DND-41 (cell line): ENCODE measurements around the gene POLRMT.
"Not testable (repeated sequence)": the region's sequence is repeated elsewhere in the genome, so short reads cannot be mapped to it uniquely, and the experiment has no call there.

Experiments used
- ATAC-seq: fragments of 200-7000 bp; cut with Tn5 transposase; 3 replicates; pipeline ENCODE4 v1.9.1; 2021; ENCODE audit warnings: low read depth; ENCODE audit not compliant: insufficient read depth
- DNase-seq: peaks from one replicate; pipeline ENCODE4 v3.0.0-alpha.2; 2020
- H2AFZ ChIP-seq: 2 replicates; pipeline ENCODE4 v1.6.0; 2012; ENCODE audit warnings: low read depth, low read length
- H3K27ac ChIP-seq: 2 replicates; pipeline ENCODE4 v1.5.1; 2012; ENCODE audit warnings: low read length, inconsistent platforms
- H3K27me3 ChIP-seq: fragments of 200-600 bp; sonication (generic); 2 replicates; pipeline ENCODE4 v1.6.0; 2012; ENCODE audit warnings: low read length, mild to moderate bottlenecking, inconsistent platforms; ENCODE audit not compliant: insufficient read depth, poor library complexity
- H3K36me3 ChIP-seq: 2 replicates; pipeline ENCODE4 v1.5.1; 2012; ENCODE audit warnings: low read length, inconsistent platforms; ENCODE audit not compliant: insufficient read depth
- H3K4me1 ChIP-seq: 2 replicates; pipeline ENCODE4 v1.5.1; 2012; ENCODE audit warnings: mild to moderate bottlenecking, low read length; ENCODE audit not compliant: insufficient read depth
- H3K4me2 ChIP-seq: 2 replicates; pipeline ENCODE4 v1.6.0; 2012; ENCODE audit warnings: mild to moderate bottlenecking, moderate library complexity, low read length, inconsistent platforms; ENCODE audit not compliant: insufficient read depth
- H3K4me3 ChIP-seq, 2 experiments: fragments of 200-600 bp in 1 of 2; shearing (Covaris generic) in 1 of 2; 2 replicates each; pipeline ENCODE4 v1.5.1; 2012 to 2016; ENCODE audit warnings: inconsistent platforms in 2 of 2, low read length in 2 of 2, mild to moderate bottlenecking in 2 of 2, low read depth in 1 of 2, moderate library complexity in 1 of 2
- H3K79me2 ChIP-seq: 2 replicates; pipeline ENCODE4 v1.6.0; 2012; ENCODE audit warnings: low read length, inconsistent platforms; ENCODE audit not compliant: insufficient read depth
- H3K9ac ChIP-seq: 2 replicates; pipeline ENCODE4 v1.6.0; 2012; ENCODE audit warnings: low read depth, mild to moderate bottlenecking, inconsistent platforms, low read length, moderate library complexity
- H3K9me3 ChIP-seq: 2 replicates; pipeline ENCODE4 v1.5.1; 2012; ENCODE audit warnings: low read length, moderate library complexity, mild to moderate bottlenecking, inconsistent platforms; ENCODE audit not compliant: insufficient read depth, severe bottlenecking
- H4K20me1 ChIP-seq: 2 replicates; pipeline ENCODE4 v1.6.0; 2012; ENCODE audit warnings: low read length; ENCODE audit not compliant: insufficient read depth
- CTCF ChIP-seq: IDR thresholded peaks from 2 replicates; pipeline ENCODE4 v1.5.1; 2012; ENCODE audit warnings: borderline replicate concordance, low read length, moderate library complexity, mild to moderate bottlenecking; ENCODE audit not compliant: poor library complexity, severe bottlenecking; ENCODE audit errors: extremely low read depth
- EZH2 ChIP-seq: IDR thresholded peaks from 3 replicates; pipeline ENCODE4 v1.6.1; 2012; ENCODE audit warnings: borderline replicate concordance, low read depth, mild to moderate bottlenecking, moderate library complexity, low read length, inconsistent platforms; ENCODE audit not compliant: severe bottlenecking

Gene POLRMT

GRCh38 chr19:607301-608154 is 25.8 kb downstream of the POLRMT start:
- H3K79me2 ChIP-seq: no peaks in the 10 kb centered on the region
- no peaks in the 10 kb centered on the region for H3K36me3 ChIP-seq
- no peak overlapping the region for H3K27ac ChIP-seq
- no peaks in the 10 kb centered on the region for H4K20me1 ChIP-seq
- H2AFZ ChIP-seq: no peak overlapping the region
- H3K4me3 ChIP-seq: no peak overlapping the region
- H3K4me2 ChIP-seq: no peak overlapping the region
- H3K9me3 ChIP-seq: no peaks in the 10 kb centered on the region
- no peak for TF ChIP-seq CTCF
- no peak for TF ChIP-seq EZH2
- H3K9ac ChIP-seq: no peak overlapping the region
- H3K27me3 ChIP-seq: no peaks in the 10 kb centered on the region
- ATAC-seq (no peak), DNase-seq (no peak)
- peaks cover 26% of the 10 kb centered on the region for H3K4me1 ChIP-seq

DNA sequence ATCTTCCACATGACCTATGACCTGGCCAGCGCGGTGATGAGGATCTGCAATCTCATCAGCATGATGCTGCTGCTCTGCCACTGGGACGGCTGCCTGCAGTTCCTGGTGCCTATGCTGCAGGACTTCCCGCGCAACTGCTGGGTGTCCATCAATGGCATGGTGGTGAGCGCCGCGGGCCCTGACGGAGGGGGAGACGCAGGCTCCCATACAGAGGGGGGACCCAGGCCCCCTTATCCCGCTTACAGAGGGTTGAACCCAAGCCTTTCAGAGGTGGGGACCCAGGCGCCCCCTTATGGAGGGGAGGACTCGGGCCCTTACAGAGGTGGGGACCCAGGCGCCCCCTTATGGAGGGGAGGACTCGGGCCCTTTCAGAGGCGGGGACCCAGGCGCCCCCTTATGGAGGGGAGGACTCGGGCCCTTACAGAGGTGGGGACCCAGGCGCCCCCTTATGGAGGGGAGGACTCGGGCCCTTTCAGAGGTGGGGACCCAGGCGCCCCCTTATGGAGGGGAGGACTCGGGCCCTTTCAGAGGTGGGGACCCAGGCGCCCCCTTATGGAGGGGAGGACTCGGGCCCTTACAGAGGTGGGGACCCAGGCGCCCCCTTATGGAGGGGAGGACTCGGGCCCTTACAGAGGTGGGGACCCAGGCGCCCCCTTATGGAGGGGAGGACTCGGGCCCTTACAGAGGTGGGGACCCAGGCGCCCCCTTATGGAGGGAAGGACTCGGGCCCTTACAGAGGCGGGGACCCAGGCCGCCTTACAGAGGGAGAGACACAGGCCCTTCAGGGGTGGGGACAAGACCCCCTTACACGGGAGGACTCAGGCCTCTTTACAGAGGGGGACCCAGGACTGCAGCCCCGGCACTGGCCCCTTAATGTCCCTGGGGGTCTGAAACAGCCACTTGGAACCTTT is 28.0 kb downstream of the POLRMT start:
- not testable (repeated sequence) for H3K79me2 ChIP-seq, H3K36me3 ChIP-seq, H3K9me3 ChIP-seq, H3K27me3 ChIP-seq, H4K20me1 ChIP-seq
- DNase-seq (peak; percentile 54), ATAC-seq (peak; percentile 53)
- Histone ChIP-seq H3K4me2 (peak overlapping the region; percentile 80), H3K4me1 (peaks cover 10% of the 10 kb centered on the region), H3K9ac (peak overlapping the region; percentile 64), H3K27ac (peak overlapping the region; percentile 80), H3K4me3 (peak overlapping the region; percentile 22 to 71; a peak in 3 of 4 replicates), H2AFZ (peak overlapping the region; percentile 82)
- peak; percentile 47 for TF ChIP-seq CTCF

GRCh38 chr19:604355-604754 is 29.0 kb downstream of the POLRMT start:
- Histone ChIP-seq H3K9ac (no peak overlapping the region), H3K36me3 (no peaks in the 10 kb centered on the region), H3K27me3 (no peaks in the 10 kb centered on the region), H3K4me3 (no peak overlapping the region), H3K9me3 (no peaks in the 10 kb centered on the region), H4K20me1 (no peaks in the 10 kb centered on the region), H3K4me1 (0 out of 2 replicates have a peak, but pooled peaks cover 2% of the 10 kb centered on the region), H3K4me2 (no peak overlapping the region), H3K27ac (no peak overlapping the region), H2AFZ (no peak overlapping the region), H3K79me2 (no peaks in the 10 kb centered on the region)
- DNase-seq (peak; percentile 66), ATAC-seq (peak; percentile 62)
- TF ChIP-seq CTCF: no peak
- TF ChIP-seq EZH2: no peak

DNA sequence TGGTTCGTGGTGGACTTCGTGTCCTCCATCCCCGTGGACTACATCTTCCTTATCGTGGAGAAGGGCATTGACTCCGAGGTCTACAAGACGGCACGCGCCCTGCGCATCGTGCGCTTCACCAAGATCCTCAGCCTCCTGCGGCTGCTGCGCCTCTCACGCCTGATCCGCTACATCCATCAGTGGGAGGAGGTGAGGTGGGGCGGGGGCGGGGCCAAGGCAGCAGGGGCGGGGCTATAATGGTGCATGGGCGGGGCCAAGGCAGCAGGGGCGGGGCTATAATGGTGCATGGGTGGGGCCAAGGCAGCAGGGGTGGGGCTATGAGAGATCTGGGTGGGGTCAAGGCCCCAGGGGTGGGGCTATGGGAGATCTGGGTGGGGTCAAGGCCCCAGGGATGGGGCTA is 29.6 kb downstream of the POLRMT start:
- not testable (repeated sequence) for H3K4me1 ChIP-seq, H3K36me3 ChIP-seq, H4K20me1 ChIP-seq, H3K79me2 ChIP-seq, H3K27me3 ChIP-seq, H3K4me2 ChIP-seq, H3K9me3 ChIP-seq, H3K27ac ChIP-seq, H3K9ac ChIP-seq, H2AFZ ChIP-seq, H3K4me3 ChIP-seq, DNase-seq, ATAC-seq

GRCh38 chr19:603302-603639 is 30.1 kb downstream of the POLRMT start:
- H4K20me1 ChIP-seq, H3K4me2 ChIP-seq, H3K79me2 ChIP-seq, H3K4me1 ChIP-seq, H3K9me3 ChIP-seq, H3K27me3 ChIP-seq, H2AFZ ChIP-seq, ATAC-seq, DNase-seq, H3K27ac ChIP-seq, H3K36me3 ChIP-seq, H3K9ac ChIP-seq, H3K4me3 ChIP-seq: not testable (repeated sequence)
